GM23338 (cell line): ENCODE data around the gene IL22RA2. TPM values are rescaled to one million over a fixed set of nuclear protein-coding genes. Genes with fewer than 3 reads are reported as not detected.

ENCODE experiments used
- ATAC-seq: fragments of 200-7000 bp; cut with Tn5 transposase; 3 replicates; pipeline ENCODE4 v1.9.1; 2020
- DNase-seq: peaks from one replicate; pipeline ENCODE4 v3.0.0-alpha.2; 2015; ENCODE audit warnings: low spot score
- H2AFZ ChIP-seq: fragments of 200-600 bp; sonication (generic); 2 replicates; pipeline ENCODE4 v1.8.0; 2016; ENCODE audit warnings: antibody characterized with exemption, mild to moderate bottlenecking, moderate library complexity
- H3F3A ChIP-seq: fragments of 200-600 bp; sonication (generic); replicated peaks from 2 replicates; pipeline ENCODE4 v1.8.0; 2017; ENCODE audit warnings: antibody characterized with exemption, mixed run types, low read depth
- H3K27ac ChIP-seq: fragments of 200-600 bp; sonication (generic); 2 replicates; pipeline ENCODE4 v1.6.1; 2016; ENCODE audit warnings: low read depth
- H3K27me3 ChIP-seq: fragments of 200-600 bp; sonication (generic); 2 replicates; pipeline ENCODE4 v1.8.0; 2016; ENCODE audit warnings: mild to moderate bottlenecking, mixed run types, moderate library complexity; ENCODE audit not compliant: insufficient read depth
- H3K36me3 ChIP-seq: fragments of 200-600 bp; sonication (generic); 2 replicates; pipeline ENCODE4 v1.8.0; 2016; ENCODE audit warnings: mild to moderate bottlenecking; ENCODE audit not compliant: insufficient read depth
- H3K4me1 ChIP-seq: fragments of 200-600 bp; sonication (generic); 2 replicates; pipeline ENCODE4 v1.8.0; 2016; ENCODE audit warnings: mild to moderate bottlenecking, moderate library complexity; ENCODE audit not compliant: insufficient read depth
- H3K4me2 ChIP-seq: fragments of 200-600 bp; sonication (generic); 2 replicates; pipeline ENCODE4 v1.7.1; 2017; ENCODE audit warnings: mixed run types
- H3K4me3 ChIP-seq: fragments of 200-600 bp; sonication (generic); 2 replicates; pipeline ENCODE4 v1.6.1; 2016; ENCODE audit warnings: mixed run types
- H3K79me2 ChIP-seq: fragments of 200-600 bp; sonication (generic); replicated peaks from 2 replicates; pipeline ENCODE4 v1.8.0; 2017; ENCODE audit warnings: mild to moderate bottlenecking; ENCODE audit not compliant: insufficient read depth
- H3K9me2 ChIP-seq: fragments of 200-600 bp; sonication (generic); 2 replicates; pipeline ENCODE4 v1.8.0; 2017; ENCODE audit not compliant: insufficient read depth
- H4K20me1 ChIP-seq: fragments of 200-600 bp; sonication (generic); replicated peaks from 2 replicates; pipeline ENCODE4 v1.8.0; 2017; ENCODE audit warnings: mild to moderate bottlenecking; ENCODE audit not compliant: insufficient read depth
- H3K27ac Mint-ChIP-seq: 2 replicates; pipeline ENCODE4 v1.8.0; 2020; ENCODE audit warnings: inconsistent platforms, mild to moderate bottlenecking, moderate library complexity, mixed read lengths
- H3K27me3 Mint-ChIP-seq: 3 replicates; pipeline ENCODE4 v1.8.0; 2022; ENCODE audit warnings: low read depth, mild to moderate bottlenecking, moderate library complexity, mixed read lengths, inconsistent platforms; ENCODE audit not compliant: insufficient read depth, poor library complexity
- H3K36me3 Mint-ChIP-seq: 3 replicates; pipeline ENCODE4 v1.8.0; 2021; ENCODE audit warnings: low read depth, mild to moderate bottlenecking, inconsistent platforms, moderate library complexity, mixed read lengths
- H3K4me1 Mint-ChIP-seq: 3 replicates; pipeline ENCODE4 v1.8.0; 2020; ENCODE audit warnings: mild to moderate bottlenecking, inconsistent platforms, mixed read lengths
- H3K4me3 Mint-ChIP-seq: 3 replicates; pipeline ENCODE4 v1.8.0; 2021; ENCODE audit warnings: moderate library complexity, mild to moderate bottlenecking, inconsistent platforms, mixed read lengths
- H3K9me3 Mint-ChIP-seq: 3 replicates; pipeline ENCODE4 v1.8.0; 2020; ENCODE audit warnings: moderate library complexity, mild to moderate bottlenecking, inconsistent platforms, mixed read lengths
- CREB1 ChIP-seq: fragments of 250-450 bp; sonication (Bioruptor Pico); IDR thresholded peaks from 2 replicates; pipeline ENCODE4 v1.5.0; 2020; ENCODE audit warnings: low read depth, mild to moderate bottlenecking, moderate library complexity
- CTCF ChIP-seq, 2 experiments: fragments of 200-600 bp in 1 of 2; sonication (generic) in 1 of 2; conservative IDR thresholded peaks; 2 replicates each; pipeline versions ENCODE4 v1.5.1 to v1.6.1; 2016 to 2017; ENCODE audit warnings: antibody characterized with exemption in 2 of 2, low read depth in 2 of 2, mild to moderate bottlenecking in 2 of 2, moderate library complexity in 1 of 2
- ETS1 ChIP-seq: IDR thresholded peaks from 2 replicates; pipeline ENCODE4 v1.6.1; 2016; ENCODE audit warnings: antibody characterized with exemption
- EZH2 ChIP-seq: fragments of 200-600 bp; sonication (generic); IDR thresholded peaks from one replicate; pipeline ENCODE4 v1.8.0; 2017; ENCODE audit warnings: antibody characterized with exemption, mild to moderate bottlenecking, low read depth; ENCODE audit not compliant: unreplicated experiment
- EZH2phosphoT487 ChIP-seq: fragments of 200-600 bp; sonication (generic); IDR thresholded peaks from one replicate; pipeline ENCODE4 v1.8.1; 2018; ENCODE audit warnings: antibody characterized with exemption; ENCODE audit not compliant: unreplicated experiment
- JUNB ChIP-seq: IDR thresholded peaks from one replicate; pipeline ENCODE4 v1.6.1; 2016; ENCODE audit warnings: antibody characterized with exemption; ENCODE audit not compliant: unreplicated experiment
- NANOG ChIP-seq: IDR thresholded peaks from 2 replicates; pipeline ENCODE4 v1.6.1; 2016; ENCODE audit warnings: antibody characterized with exemption, borderline replicate concordance
- POLR2AphosphoS5 ChIP-seq: IDR thresholded peaks from 2 replicates; pipeline ENCODE4 v1.6.1; 2016; ENCODE audit warnings: antibody characterized with exemption, low read depth
- REST ChIP-seq: IDR thresholded peaks from one replicate; pipeline ENCODE4 v1.6.1; 2018; ENCODE audit warnings: antibody characterized with exemption; ENCODE audit not compliant: unreplicated experiment
- STAT1 ChIP-seq: IDR thresholded peaks from one replicate; pipeline ENCODE4 v1.6.1; 2016; ENCODE audit warnings: antibody characterized with exemption; ENCODE audit not compliant: unreplicated experiment
- ZNF114 ChIP-seq: fragments of 250-450 bp; sonication (Bioruptor Pico); IDR thresholded peaks from 2 replicates; pipeline ENCODE4 v1.5.0; 2020; ENCODE audit warnings: mild to moderate bottlenecking, moderate library complexity
- ZNF331 ChIP-seq: fragments of 250-450 bp; sonication (Bioruptor Pico); IDR thresholded peaks from 2 replicates; pipeline ENCODE4 v1.5.0; 2020; ENCODE audit warnings: low read depth, mild to moderate bottlenecking, moderate library complexity
- ZNF462 ChIP-seq: fragments of 250-450 bp; sonication (Bioruptor Pico); IDR thresholded peaks from 2 replicates; pipeline ENCODE4 v1.5.0; 2020; ENCODE audit warnings: mild to moderate bottlenecking, moderate library complexity
- polyA plus RNA-seq: library from polyadenylated mRNA; unstranded; fragments of >200 nt; fragmentation: Nextera tagmentation; extraction: Ambion mirVana; gene quantifications from 2 replicates; pipeline ENCODE4 v1.2.1, GENCODE V29; 2016
- total RNA-seq: library from RNA; depleted of rRNA; stranded (reverse); fragments of >200 nt; shearing (Covaris generic); gene quantifications from 2 replicates; pipeline ENCODE4 v1.2.3, GENCODE V29; 2014

Gene IL22RA2
- total and polyA plus RNA-seq, 2 experiments from 2014 or later = not detected

GRCh38 chr6:137176729-137177128 is 3.3 kb upstream of the IL22RA2 start:
- H3K9me3 Mint-ChIP-seq = peaks cover 53% of the 10 kb centered on the region
- H3K4me2 ChIP-seq = no peak overlapping the region
- peaks cover 10% of the 10 kb centered on the region; the same call in 1 of the 2 replicates for H3K9me2 ChIP-seq
- H3F3A ChIP-seq = no peaks in the 10 kb centered on the region
- peaks cover 2% of the 10 kb centered on the region for H3K27me3 Mint-ChIP-seq
- no peak overlapping the region for H3K27ac ChIP-seq
- H3K27ac Mint-ChIP-seq = no peak overlapping the region
- peaks cover 5% of the 10 kb centered on the region; the same call in 1 of the 2 replicates for H3K36me3 ChIP-seq
- H4K20me1 ChIP-seq = no peaks in the 10 kb centered on the region
- peaks cover 12% of the 10 kb centered on the region for H3K4me1 Mint-ChIP-seq
- ATAC-seq = no peak
- H3K4me3 ChIP-seq = no peak overlapping the region
- no peak overlapping the region for H2AFZ ChIP-seq
- no peak for DNase-seq
- no peak overlapping the region for H3K4me3 Mint-ChIP-seq
- peaks cover 24% of the 10 kb centered on the region; the same call in 2 of the 3 replicates for H3K36me3 Mint-ChIP-seq
- TF ChIP-seq CTCF (conservative IDR thresholded peaks at IDR 0.05; ENCODE audit: low read depth in 2 of 2) (no peak), ZNF114 (CRISPR knock-in tag) (no peak), STAT1 (no peak), REST (no peak), EZH2phosphoT487 (no peak), JUNB (no peak), NANOG (no peak), EZH2 (no peak), ZNF462 (CRISPR knock-in tag) (no peak), ETS1 (no peak), CREB1 (no peak), POLR2AphosphoS5 (no peak), ZNF331 (CRISPR knock-in tag) (no peak)
- peaks cover 14% of the 10 kb centered on the region for H3K4me1 ChIP-seq
- no peaks in the 10 kb centered on the region for H3K27me3 ChIP-seq
- no peaks in the 10 kb centered on the region for H3K79me2 ChIP-seq
